KG1 (cell line): ENCODE results near the gene CNTFR.
A peak's percentile ranks its signal among the peaks of the same experiment; 100 is the strongest.

ENCODE experiments used
- DNase-seq: peaks from one replicate; lab custom pipeline; 2025; lab: John Stamatoyannopoulos, UW

The CNTFR gene

DNA sequence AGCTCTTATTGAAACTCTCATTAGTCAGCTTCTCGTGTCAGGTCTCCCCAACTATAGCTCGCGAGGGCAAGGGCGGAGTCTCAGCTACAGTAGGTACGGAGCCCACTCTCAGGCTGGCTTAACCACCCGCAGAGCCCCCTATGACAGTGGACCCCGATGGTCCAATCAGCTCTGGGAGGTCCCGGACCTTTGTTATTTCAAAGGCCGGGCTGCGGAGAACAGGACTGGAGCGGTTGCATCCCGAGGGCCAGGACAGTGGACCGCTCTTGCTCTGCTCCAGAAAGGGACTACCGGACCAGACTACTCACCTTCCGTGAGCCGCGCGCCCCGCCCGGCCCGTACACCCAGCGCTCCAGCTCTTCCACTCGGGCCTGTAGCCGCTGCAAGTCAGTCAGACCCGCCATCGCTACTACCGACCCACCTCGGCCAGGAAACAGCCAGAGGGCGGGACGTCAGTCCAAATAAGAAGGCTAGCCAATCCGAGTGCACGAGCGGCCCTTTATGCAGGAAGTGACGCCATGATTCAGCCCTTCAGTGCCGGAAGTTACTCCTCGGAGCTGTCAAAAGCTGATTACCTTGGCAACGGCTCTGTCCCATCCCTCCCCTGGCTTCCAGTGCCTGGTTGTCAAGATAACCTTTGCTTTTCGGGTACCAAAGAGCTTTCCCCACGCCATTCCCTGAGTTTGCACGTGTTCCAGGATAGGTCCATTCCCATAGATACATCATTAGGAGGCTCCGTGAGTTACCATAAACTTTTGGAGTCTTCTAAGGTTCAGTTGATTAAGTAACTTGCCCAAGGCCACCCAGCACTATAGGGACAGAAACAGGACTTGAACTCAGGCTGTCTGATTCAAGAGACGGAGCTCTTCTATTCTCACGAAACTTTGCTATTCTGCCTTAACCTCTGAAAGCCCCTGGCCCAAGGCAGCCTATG is 30.8 kb upstream of the CNTFR start, which contains the start of gene DCTN3:
TSS of gene DCTN3 (minus strand) at position 435 of the 934 bp plus-strand sequence. CDS start at position 404, 31 bp downstream.
- peak; percentile 86 for DNase-seq

GRCh38 chr9:34615132-34615531 is 25.6 kb upstream of the CNTFR start:
- no peak for DNase-seq

DNA sequence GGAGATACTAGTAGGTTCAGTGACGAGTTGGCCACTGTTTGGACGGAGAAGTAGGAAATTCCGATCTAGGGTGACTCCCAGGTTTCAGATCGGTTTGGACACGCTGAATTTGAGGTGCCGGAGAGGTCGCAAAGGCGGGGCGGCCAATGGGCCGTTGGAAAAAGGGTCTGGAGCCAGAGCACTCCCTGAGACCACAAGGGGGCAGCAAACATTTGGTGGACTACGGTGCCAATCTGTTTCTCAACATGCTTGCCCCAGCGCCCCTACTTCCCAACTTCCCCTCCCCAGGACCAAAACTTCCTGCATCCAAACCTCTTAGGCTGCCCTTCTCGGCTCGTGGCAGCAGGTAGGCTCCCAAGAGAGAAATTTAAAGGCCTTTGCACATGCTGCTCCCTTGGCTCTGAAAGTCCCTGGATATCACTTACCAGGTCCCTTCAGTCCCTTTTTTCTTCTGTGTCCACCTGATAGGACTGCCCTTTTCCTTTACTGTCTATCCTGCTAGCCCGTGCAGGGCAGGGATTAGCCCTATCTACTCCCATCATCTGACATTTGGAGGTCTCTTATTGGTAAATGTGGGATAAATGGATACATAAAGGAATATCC is 23.4 kb upstream of the CNTFR start:
- DNase-seq = peak; percentile 80

GRCh38 chr9:34611811-34612787 is 22.6 kb upstream of the CNTFR start, which contains the start of gene RPP25L:
TSS of gene RPP25L (minus strand) at chr9:34612097. CDS start at chr9:34611296, 801 bp downstream.
- peak; percentile 88 for DNase-seq

DNA sequence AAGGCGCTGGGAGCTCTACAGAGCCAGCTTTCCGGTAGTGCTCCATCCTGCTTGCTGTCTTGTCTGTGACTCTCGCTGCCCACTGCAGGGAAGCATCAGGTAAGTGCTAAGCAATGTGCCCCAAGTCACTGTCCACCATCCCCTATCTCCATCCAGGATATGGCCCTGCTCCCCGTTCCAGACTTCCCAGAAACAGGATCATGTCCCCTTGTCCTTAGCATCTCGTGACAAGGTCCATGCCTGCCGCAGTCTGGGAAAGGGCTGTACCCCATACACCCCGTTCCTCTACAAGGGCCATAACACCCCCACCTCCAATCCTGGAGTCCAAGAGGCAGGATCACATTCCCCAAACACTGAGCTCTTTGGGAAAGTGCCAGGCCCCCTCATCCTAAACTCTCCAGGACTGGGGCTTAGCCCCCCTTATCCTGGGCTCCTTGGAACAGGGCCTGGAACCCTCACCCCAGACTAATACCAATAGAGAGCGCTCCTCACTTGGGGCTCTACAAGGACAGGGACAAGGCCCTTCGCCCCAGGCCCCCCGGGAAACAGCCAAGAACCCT is 21.8 kb upstream of the CNTFR start:
- no peak for DNase-seq

DNA sequence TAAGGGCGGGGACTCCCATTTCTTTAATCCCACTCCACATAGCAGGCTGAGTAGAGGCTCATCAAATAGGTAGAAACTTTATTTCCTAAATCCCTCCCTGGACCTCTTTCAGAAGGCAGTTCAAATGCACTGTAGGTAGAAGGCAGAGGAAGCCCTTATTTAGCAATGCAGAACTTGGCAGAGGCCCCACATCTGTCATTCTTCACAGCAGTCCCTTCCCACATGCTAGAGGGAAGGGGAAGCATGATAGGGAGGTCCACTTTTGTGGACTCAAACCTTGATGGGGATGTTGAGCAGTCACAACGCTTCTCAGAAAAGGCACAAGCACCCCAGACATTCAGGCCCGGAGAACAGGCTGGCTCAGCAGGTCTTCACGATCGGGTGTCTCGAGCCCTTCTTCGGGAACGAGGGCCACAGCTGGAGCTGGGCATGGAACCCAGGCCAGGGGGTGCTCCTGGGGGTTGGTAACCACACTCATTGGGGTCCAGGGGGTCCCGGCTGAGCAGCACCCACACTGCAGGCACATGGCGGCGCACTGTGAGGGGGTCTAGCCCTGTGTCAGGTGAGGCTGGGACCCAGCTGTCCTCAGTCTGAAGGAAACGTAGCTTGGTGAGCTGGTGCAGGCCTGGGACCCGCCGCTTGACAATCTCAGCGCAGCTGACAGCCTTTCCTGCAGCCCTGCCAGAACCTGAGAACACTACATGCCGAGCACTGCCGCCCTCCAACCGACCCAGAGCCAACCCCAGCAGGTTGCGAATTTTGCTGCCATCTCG is 21.1 kb upstream of the CNTFR start:
- DNase-seq = no peak

GRCh38 chr9:34607331-34607730 is 17.8 kb upstream of the CNTFR start:
- no peak for DNase-seq

DNA sequence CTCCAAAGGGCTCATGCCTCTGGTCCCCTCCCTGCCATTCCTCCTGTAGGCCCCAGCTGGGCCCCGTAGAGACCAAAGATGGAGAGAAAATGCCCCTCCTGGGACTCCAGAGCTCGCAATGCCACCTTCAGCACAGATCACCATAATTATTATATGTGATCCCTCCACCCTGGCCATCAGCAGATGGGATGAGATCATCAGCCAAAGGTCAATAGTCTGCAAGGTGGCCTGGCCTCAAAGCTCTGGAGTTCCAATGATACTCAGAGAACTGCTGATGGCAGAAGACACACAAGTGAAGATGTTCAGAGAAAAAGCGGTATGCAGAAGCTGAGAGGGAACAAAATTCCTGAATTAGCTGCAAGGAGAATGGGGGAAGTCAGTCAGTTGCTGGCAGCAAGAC is 17.4 kb upstream of the CNTFR start:
- DNase-seq = no peak

DNA sequence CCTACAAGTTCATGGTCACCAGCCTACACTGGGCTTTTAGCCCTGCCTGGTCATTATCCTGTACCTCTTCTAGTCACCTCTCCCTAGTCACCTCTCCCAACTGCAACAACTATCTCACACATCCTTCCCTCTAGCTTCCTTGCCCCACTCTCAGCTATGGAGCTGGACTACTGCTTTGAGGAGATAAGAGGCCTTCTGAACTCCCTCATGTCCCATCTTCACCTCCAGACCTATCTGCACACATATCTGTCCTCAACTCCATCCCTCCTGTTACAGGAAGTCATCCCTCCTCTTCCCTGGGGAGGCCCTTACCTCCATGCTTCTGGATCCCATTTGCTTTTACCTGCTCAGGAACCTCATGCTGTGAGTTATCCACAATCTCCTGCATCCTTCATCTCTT is 16.7 kb upstream of the CNTFR start:
- DNase-seq = no peak

GRCh38 chr9:34603610-34604231 is 14.2 kb upstream of the CNTFR start:
- DNase-seq = peak; percentile 37

GRCh38 chr9:34601937-34602573 is 12.5 kb upstream of the CNTFR start:
- DNase-seq = no peak

DNA sequence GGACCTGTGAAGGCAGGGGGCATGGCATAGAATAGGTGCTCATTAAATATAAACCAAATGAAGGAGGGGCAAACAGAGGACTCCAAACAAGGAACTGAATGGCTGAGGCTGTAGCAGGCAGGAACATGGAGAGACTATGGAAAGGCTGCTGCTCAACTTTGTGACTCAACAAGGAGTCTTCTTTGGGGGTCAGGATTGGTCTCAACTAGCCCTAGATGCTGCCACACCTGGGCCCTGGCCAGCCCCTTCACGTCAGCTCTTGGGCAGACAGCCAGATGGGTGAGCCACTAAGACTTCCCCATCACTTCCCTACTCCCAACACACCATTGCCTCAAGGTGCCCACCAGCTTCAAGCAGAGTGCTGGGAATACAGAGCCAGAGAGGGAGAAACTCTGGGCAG is 11.4 kb upstream of the CNTFR start:
- no peak for DNase-seq

DNA sequence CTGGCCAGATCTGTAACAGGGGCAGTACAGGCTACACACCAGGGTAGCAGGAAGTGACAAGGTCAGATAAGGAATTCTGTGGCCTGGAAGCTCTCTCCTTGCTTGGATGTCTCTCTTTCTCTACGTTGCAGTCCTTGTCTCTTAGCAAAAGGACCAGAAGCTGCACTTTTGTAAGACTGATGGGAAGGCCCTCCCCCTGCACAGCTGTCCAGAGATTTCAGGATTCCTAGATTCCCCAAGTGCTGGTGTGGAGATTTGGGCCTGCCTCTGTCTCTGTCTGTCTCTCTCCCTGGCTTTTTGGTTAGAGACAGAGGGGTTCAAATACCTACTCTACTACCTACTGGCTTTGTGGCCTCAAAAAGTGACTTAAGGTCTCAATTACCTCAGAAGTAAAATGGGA is 10.0 kb upstream of the CNTFR start:
- DNase-seq = no peak

- DNase-seq = no peak
These were observed 4.7 kb upstream of the CNTFR start for GRCh38 chr9:34594177-34594576.

- DNase-seq = no peak
These were observed 3.5 kb upstream of the CNTFR start for GRCh38 chr9:34592895-34593601.

DNA sequence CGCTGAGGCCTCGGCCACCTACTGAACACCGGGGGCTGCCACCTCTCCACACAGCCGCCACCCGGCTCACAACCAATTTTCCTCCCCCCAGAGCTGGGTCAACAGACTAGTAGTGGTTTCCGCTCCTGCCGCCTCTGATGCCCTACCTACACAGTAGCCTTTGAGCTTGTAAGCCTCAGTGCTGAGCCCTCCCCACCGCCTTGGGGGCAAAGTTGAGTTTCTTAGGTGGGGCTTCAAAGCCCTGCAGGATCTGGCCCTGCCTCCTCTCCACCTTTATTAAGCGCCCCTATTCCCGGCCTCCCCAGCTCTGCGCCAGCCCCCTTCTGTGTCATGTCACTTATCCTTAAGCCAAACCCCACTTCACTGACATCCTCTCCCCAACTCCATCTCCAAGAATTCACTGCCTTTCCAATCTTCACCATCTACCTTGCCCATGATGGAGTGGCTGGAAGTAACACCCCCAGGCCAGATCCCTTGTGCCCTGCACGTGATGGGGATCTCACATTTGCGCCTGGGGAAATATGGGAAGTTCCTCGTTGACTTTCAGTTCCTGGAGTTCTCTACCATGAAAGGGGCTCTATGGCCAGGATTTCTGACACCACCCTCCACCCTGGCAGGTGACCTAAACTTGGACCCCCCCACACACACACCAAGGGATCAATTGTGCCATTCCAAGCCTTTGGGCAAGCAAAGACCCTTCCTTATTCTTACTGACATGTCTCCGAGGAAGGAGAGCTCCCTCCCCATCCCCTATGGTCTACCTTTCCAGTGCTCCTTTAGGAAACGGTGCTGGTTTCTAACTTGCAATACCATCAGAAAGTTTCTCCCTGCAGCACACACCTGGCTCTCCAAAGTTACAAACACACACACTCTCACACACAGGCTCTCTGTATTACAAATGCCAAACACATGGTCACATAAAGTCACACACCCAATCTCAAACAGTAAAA is 2.7 kb upstream of the CNTFR start:
- no peak for DNase-seq

- DNase-seq = peak; percentile 37
These were observed 1.9 kb upstream of the CNTFR start for GRCh38 chr9:34591248-34591916.
